NT2/D1 (cell line): ENCODE measurements around the gene LUC7L2.
"Not testable (repeated sequence)": the region's sequence is repeated elsewhere in the genome, so short reads cannot be mapped to it uniquely, and the experiment has no call there.

Source experiments
- DNase-seq: peaks from one replicate; pipeline ENCODE4 v3.0.0-alpha.2; 2011; ENCODE audit warnings: low read depth, low spot score
- H3K27me3 ChIP-seq: 2 replicates; pipeline ENCODE4 v1.6.0; 2011; ENCODE audit warnings: mild to moderate bottlenecking; ENCODE audit not compliant: insufficient read length, insufficient read depth
- H3K36me3 ChIP-seq: 2 replicates; pipeline ENCODE4 v1.6.1; 2011; ENCODE audit warnings: mild to moderate bottlenecking, low read length, mixed read lengths; ENCODE audit not compliant: insufficient read depth, insufficient read length
- H3K4me1 ChIP-seq: 2 replicates; pipeline ENCODE4 v1.5.1; 2011; ENCODE audit not compliant: insufficient read depth, insufficient read length
- H3K4me3 ChIP-seq: 2 replicates; pipeline ENCODE4 v1.5.1; 2011; ENCODE audit warnings: low read depth; ENCODE audit not compliant: insufficient read length
- H3K9ac ChIP-seq: 2 replicates; pipeline ENCODE4 v1.6.0; 2011; ENCODE audit warnings: low read depth; ENCODE audit not compliant: insufficient read length
- H3K9me3 ChIP-seq: 2 replicates; pipeline ENCODE4 v1.5.1; 2011; ENCODE audit warnings: mild to moderate bottlenecking, low read length; ENCODE audit not compliant: insufficient read depth
- SUZ12 ChIP-seq: IDR thresholded peaks from 2 replicates; pipeline ENCODE4 v1.6.1; 2011; ENCODE audit not compliant: insufficient read length, insufficient read depth; ENCODE audit errors: extremely low read depth
- YY1 ChIP-seq: IDR thresholded peaks from 2 replicates; pipeline ENCODE4 v1.6.1; 2011; ENCODE audit not compliant: insufficient read length, insufficient read depth
- ZNF274 ChIP-seq: IDR thresholded peaks from 2 replicates; pipeline ENCODE4 v1.6.1; 2011; ENCODE audit warnings: mild to moderate bottlenecking, low read depth, low read length

LUC7L2 gene

GRCh38 chr7:139403601-139404000 is 43.9 kb downstream of the LUC7L2 start:
- no peak for DNase-seq
- TF ChIP-seq ZNF274 (no peak), YY1 (no peak), SUZ12 (no peak)
- Histone ChIP-seq H3K9me3 (no peaks in the 10 kb centered on the region), H3K4me3 (no peak overlapping the region), H3K36me3 (peaks cover 72% of the 10 kb centered on the region), H3K4me1 (no peaks in the 10 kb centered on the region), H3K27me3 (no peaks in the 10 kb centered on the region), H3K9ac (no peak overlapping the region)

- Histone ChIP-seq H3K9me3 (no peaks in the 10 kb centered on the region), H3K4me1 (no peaks in the 10 kb centered on the region), H3K9ac (no peak overlapping the region), H3K4me3 (no peak overlapping the region), H3K27me3 (no peaks in the 10 kb centered on the region), H3K36me3 (peaks cover 70% of the 10 kb centered on the region)
- TF ChIP-seq YY1 (no peak), ZNF274 (no peak), SUZ12 (no peak)
- DNase-seq: no peak
Measured at GRCh38 chr7:139407555-139407954, 47.9 kb downstream of the LUC7L2 start.

- H3K4me3 ChIP-seq, H3K9ac ChIP-seq, H3K27me3 ChIP-seq, H3K9me3 ChIP-seq, DNase-seq, H3K4me1 ChIP-seq: not testable (repeated sequence)
- peaks cover 63% of the 10 kb centered on the region for H3K36me3 ChIP-seq
Measured at GRCh38 chr7:139414743-139415402, 55.2 kb downstream of the LUC7L2 start.

GRCh38 chr7:139416405-139416804 is 56.7 kb downstream of the LUC7L2 start:
- DNase-seq: no peak
- no peaks in the 10 kb centered on the region for H3K4me1 ChIP-seq
- no peak overlapping the region for H3K4me3 ChIP-seq
- H3K36me3 ChIP-seq: peaks cover 60% of the 10 kb centered on the region
- TF ChIP-seq SUZ12: no peak
- no peak for TF ChIP-seq ZNF274
- no peak for TF ChIP-seq YY1
- no peak overlapping the region for H3K9ac ChIP-seq
- H3K27me3 ChIP-seq: no peaks in the 10 kb centered on the region
- no peaks in the 10 kb centered on the region for H3K9me3 ChIP-seq

- no peaks in the 10 kb centered on the region for H3K4me1 ChIP-seq
- no peak overlapping the region for H3K4me3 ChIP-seq
- no peak for DNase-seq
- H3K36me3 ChIP-seq: peaks cover 59% of the 10 kb centered on the region
- no peaks in the 10 kb centered on the region for H3K9me3 ChIP-seq
- TF ChIP-seq YY1 (no peak), SUZ12 (no peak), ZNF274 (no peak)
- H3K27me3 ChIP-seq: no peaks in the 10 kb centered on the region
- no peak overlapping the region for H3K9ac ChIP-seq
Measured at GRCh38 chr7:139417478-139417877, 57.8 kb downstream of the LUC7L2 start.

GRCh38 chr7:139421123-139421522 is 61.4 kb downstream of the LUC7L2 start:
- no peak for DNase-seq
- H3K36me3 ChIP-seq: peaks cover 45% of the 10 kb centered on the region

GRCh38 chr7:139422126-139422525 is 62.4 kb downstream of the LUC7L2 start:
- DNase-seq: no peak

More at GRCh38 chr7:139421123-139421522, 61.4 kb downstream of the LUC7L2 start:
- no peak for TF ChIP-seq SUZ12
- no peak for TF ChIP-seq YY1
- TF ChIP-seq ZNF274: no peak
- Histone ChIP-seq H3K9me3 (no peaks in the 10 kb centered on the region), H3K27me3 (no peaks in the 10 kb centered on the region), H3K9ac (no peak overlapping the region), H3K4me3 (no peak overlapping the region), H3K4me1 (no peaks in the 10 kb centered on the region)

GRCh38 chr7:139423091-139423490 is 63.4 kb downstream of the LUC7L2 start:
- DNase-seq: no peak
- Histone ChIP-seq H3K9ac (no peak overlapping the region), H3K4me1 (no peaks in the 10 kb centered on the region), H3K4me3 (no peak overlapping the region), H3K9me3 (no peaks in the 10 kb centered on the region), H3K36me3 (peaks cover 29% of the 10 kb centered on the region), H3K27me3 (no peaks in the 10 kb centered on the region)
- TF ChIP-seq SUZ12: no peak
- TF ChIP-seq ZNF274: no peak
- TF ChIP-seq YY1: no peak

More at GRCh38 chr7:139422126-139422525, 62.4 kb downstream of the LUC7L2 start:
- no peaks in the 10 kb centered on the region for H3K27me3 ChIP-seq
- H3K4me1 ChIP-seq: no peaks in the 10 kb centered on the region
- TF ChIP-seq ZNF274: no peak
- no peak overlapping the region for H3K4me3 ChIP-seq
- H3K9ac ChIP-seq: no peak overlapping the region
- H3K9me3 ChIP-seq: no peaks in the 10 kb centered on the region
- peaks cover 37% of the 10 kb centered on the region for H3K36me3 ChIP-seq
